ENCODE results near the gene MMEL1.
"Not testable (repeated sequence)": the region's sequence is repeated elsewhere in the genome, so short reads cannot be mapped to it uniquely, and the experiment has no call there.

The MMEL1 gene

GRCh38 chr1:2554621-2555387 lies 78.0 kb downstream of the MMEL1 start:
- no peak for FAIRE-seq

GRCh38 chr1:2553871-2554620 lies 78.8 kb downstream of the MMEL1 start:
- FAIRE-seq = no peak

- FAIRE-seq = not testable (repeated sequence)
These were observed 79.7 kb downstream of the MMEL1 start for GRCh38 chr1:2553076-2553475.

- FAIRE-seq = no peak
These were observed 80.6 kb downstream of the MMEL1 start for GRCh38 chr1:2552189-2552588.

GRCh38 chr1:2551544-2551943 lies 81.3 kb downstream of the MMEL1 start:
- FAIRE-seq = not testable (repeated sequence)

GRCh38 chr1:2550309-2550861 lies 82.4 kb downstream of the MMEL1 start:
- not testable (repeated sequence) for FAIRE-seq

- FAIRE-seq = not testable (repeated sequence)
These were observed 83.3 kb downstream of the MMEL1 start for GRCh38 chr1:2549367-2550029.

- no peak for FAIRE-seq
These were observed 84.7 kb downstream of the MMEL1 start for GRCh38 chr1:2548068-2548589.

GRCh38 chr1:2547210-2548067 lies 85.4 kb downstream of the MMEL1 start:
- FAIRE-seq = no peak

GRCh38 chr1:2546515-2547209 lies 86.2 kb downstream of the MMEL1 start:
- no peak for FAIRE-seq

GRCh38 chr1:2545754-2546514 lies 86.9 kb downstream of the MMEL1 start:
- FAIRE-seq = no peak

GRCh38 chr1:2544875-2545640 lies 87.8 kb downstream of the MMEL1 start:
- no peak for FAIRE-seq

GRCh38 chr1:2544093-2544874 lies 88.5 kb downstream of the MMEL1 start:
- FAIRE-seq = no peak

GRCh38 chr1:2543543-2544092 lies 89.2 kb downstream of the MMEL1 start:
- no peak for FAIRE-seq

GRCh38 chr1:2542246-2542915 lies 90.4 kb downstream of the MMEL1 start:
- FAIRE-seq = no peak

GRCh38 chr1:2541619-2542245 lies 91.1 kb downstream of the MMEL1 start:
- no peak for FAIRE-seq

- no peak for FAIRE-seq
These were observed 91.9 kb downstream of the MMEL1 start for GRCh38 chr1:2540816-2541492.
